ENCODE results near the gene UBE2D3.
A peak's percentile ranks its signal among the peaks of the same experiment; 100 is the strongest.

Gene UBE2D3

DNA sequence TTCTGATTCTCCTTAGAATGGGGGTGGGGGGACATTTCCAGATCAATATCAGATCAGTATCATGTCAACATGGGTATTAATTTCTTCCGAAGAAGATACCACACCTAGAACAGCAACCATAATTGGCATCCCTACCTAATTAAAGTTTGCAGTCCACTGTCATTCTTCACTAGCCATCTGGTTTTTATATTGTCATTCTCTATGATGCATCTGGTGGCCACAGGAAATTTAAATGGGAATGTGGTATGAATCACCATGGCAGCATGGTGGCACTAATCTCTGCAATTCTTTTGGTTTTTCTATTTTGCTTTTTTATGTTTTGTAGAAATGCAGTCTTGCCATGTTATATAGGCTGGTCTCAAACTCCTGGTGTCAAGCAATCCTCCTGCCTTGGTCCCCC lies 16.6 kb upstream of the UBE2D3 start:
- no peak overlapping the region for H3K27ac ChIP-seq
- no peak for TF ChIP-seq CTCF (conservative IDR thresholded peaks at IDR 0.05)

DNA sequence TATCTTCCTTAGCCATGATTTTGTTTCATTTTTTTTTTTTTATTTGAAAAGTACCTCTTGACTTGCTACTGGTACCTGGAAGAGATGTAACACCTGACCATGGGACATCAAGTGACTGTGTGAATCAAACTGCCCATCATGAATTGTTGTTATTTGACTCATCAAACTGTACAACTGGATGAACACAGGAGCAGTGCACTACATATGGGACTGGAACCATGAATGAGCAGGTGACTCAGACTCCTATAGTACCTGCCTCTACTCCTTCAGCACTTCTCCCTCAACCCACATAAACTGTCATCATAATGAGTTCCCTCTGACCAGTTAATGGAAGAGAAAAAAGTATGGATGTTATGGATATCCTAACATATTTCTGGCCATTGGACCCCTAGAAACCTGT lies 15.9 kb upstream of the UBE2D3 start:
- no peak overlapping the region for H3K27ac ChIP-seq
- no peak for TF ChIP-seq CTCF (conservative IDR thresholded peaks at IDR 0.05)

- no peak for TF ChIP-seq CTCF (conservative IDR thresholded peaks at IDR 0.05)
- H3K27ac ChIP-seq: no peak overlapping the region
These were observed 15.0 kb upstream of the UBE2D3 start for GRCh38 chr4:102842367-102842766.

- H3K27ac ChIP-seq: no peak overlapping the region
- no peak for TF ChIP-seq CTCF (conservative IDR thresholded peaks at IDR 0.05)
These were observed 9.2 kb upstream of the UBE2D3 start for GRCh38 chr4:102836596-102836995.

- TF ChIP-seq CTCF (conservative IDR thresholded peaks at IDR 0.05): no peak
- H3K27ac ChIP-seq: no peak overlapping the region
These were observed 5.3 kb upstream of the UBE2D3 start for GRCh38 chr4:102832667-102833066.

- H3K27ac ChIP-seq: no peak overlapping the region
- no peak for TF ChIP-seq CTCF (conservative IDR thresholded peaks at IDR 0.05)
These were observed 4.8 kb upstream of the UBE2D3 start for GRCh38 chr4:102832105-102832504.

DNA sequence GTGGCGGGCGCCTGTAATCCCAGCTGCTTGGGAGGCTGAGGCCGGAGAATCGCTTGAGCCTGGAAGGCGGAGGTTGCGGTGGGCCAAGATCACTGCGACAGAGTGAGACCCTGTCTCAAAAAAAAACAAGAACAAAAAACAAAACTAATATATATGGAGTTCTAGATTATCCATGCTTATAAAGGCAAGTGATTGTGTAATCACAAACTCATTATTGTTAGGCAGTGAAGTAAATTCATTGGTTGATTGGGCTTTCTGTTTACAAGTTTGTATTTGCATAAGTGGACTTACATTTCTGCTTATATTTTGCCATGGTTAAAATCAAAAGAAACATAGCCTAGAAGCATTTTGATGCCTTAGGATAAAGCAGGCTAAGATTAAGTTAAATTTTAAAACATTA lies 2.5 kb upstream of the UBE2D3 start:
- H3K27ac ChIP-seq: peak overlapping the region; percentile 100
- TF ChIP-seq CTCF (conservative IDR thresholded peaks at IDR 0.05): no peak

DNA sequence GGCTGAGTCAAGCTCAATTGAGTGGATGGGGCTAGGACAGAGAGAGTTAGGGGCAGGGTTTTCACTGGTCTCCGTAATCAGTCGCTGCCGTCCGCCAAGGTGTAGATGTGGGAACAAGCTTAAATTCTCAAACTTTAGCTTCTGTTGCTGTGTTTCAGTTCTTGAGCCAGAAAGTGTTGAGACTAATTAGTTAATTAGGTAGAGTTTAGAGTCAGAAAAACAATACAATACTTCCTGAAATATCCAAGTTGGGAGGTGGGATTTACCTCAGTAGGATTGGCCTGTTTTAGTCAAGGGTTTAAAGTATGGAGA lies 1.1 kb upstream of the UBE2D3 start:
- TF ChIP-seq CTCF (conservative IDR thresholded peaks at IDR 0.05): no peak
- H3K27ac ChIP-seq: peak overlapping the region; percentile 100
